B cell (primary cell): ENCODE data around the gene IAPP.

Source experiments
- CTCF ChIP-seq: fragments of 200-600 bp; IDR thresholded peaks from one replicate; pipeline ENCODE4 v1.8.0; 2022; ENCODE audit warnings: antibody characterized with exemption, mild to moderate bottlenecking
- EZH2 ChIP-seq: IDR thresholded peaks from 2 replicates; pipeline ENCODE4 v1.6.1; 2012; ENCODE audit warnings: borderline replicate concordance, low read depth, mild to moderate bottlenecking, moderate library complexity, low read length; ENCODE audit not compliant: insufficient read depth, poor library complexity, severe bottlenecking

GRCh38 chr12:21369141-21369980, 3.3 kb upstream of the IAPP start:
- TF ChIP-seq CTCF (no peak), EZH2 (no peak)
